ENCODE measurements around the gene CD200R1.

Gene CD200R1

GRCh38 chr3:112884678-112885290 is 90.1 kb downstream of the CD200R1 start:
- no peak for DNase-seq

GRCh38 chr3:112881891-112882290 is 93.0 kb downstream of the CD200R1 start:
- no peak for DNase-seq

- DNase-seq: no peak
Observed at GRCh38 chr3:112875561-112875960, 99.3 kb downstream of the CD200R1 start.

- DNase-seq: no peak
Observed at GRCh38 chr3:112874725-112875124, 100.2 kb downstream of the CD200R1 start.

- DNase-seq: no peak
Observed at GRCh38 chr3:112873632-112874031, 101.3 kb downstream of the CD200R1 start.

- no peak for DNase-seq
Observed at GRCh38 chr3:112871735-112872134, 103.2 kb downstream of the CD200R1 start.

Measured in bone marrow (tissue), 2 donors.